ENCODE data around the gene PTPRN2. TPM values are rescaled to one million over a fixed set of nuclear protein-coding genes. Genes with fewer than 3 reads are reported as not detected.

The PTPRN2 gene
- total and polyA plus RNA-seq, 2 of the 8 experiments (the other 6 are each of a cell fraction or from before 2014, with no cell fraction given), result 2.6 to 4.5 TPM

- TF ChIP-seq CHD7 (IDR thresholded peaks at IDR 0.05; ENCODE audit: insufficient replicate concordance, low read length), result no peak
- no peak for TF ChIP-seq ZNF274 (IDR thresholded peaks at IDR 0.05; ENCODE audit: borderline replicate concordance, extremely low read depth, low read length)
- no peak for TF ChIP-seq HDAC6 (IDR thresholded peaks at IDR 0.05; ENCODE audit: low read depth, low read length)
- no peak for TF ChIP-seq SRF (IDR thresholded peaks at IDR 0.05; ENCODE audit: low read depth, low read length)
- no peak for TF ChIP-seq PHF8 (conservative IDR thresholded peaks at IDR 0.05; ENCODE audit: low read depth, low read length)
- no peak for TF ChIP-seq E2F6 (IDR thresholded peaks at IDR 0.05)
Measured at GRCh38 chr7:157723205-157723604, 864.4 kb downstream of the PTPRN2 start (continued).

All from H1 (cell line).